Measurements from ENCODE around the gene DDX41.

- TF ChIP-seq CTCF (CRISPR knock-in tag; IDR thresholded peaks at IDR 0.05) (no peak), STAT6 (CRISPR knock-in tag; IDR thresholded peaks at IDR 0.05; ENCODE audit: borderline replicate concordance) (no peak), ZNF652 (CRISPR knock-in tag; IDR thresholded peaks at IDR 0.05; ENCODE audit: borderline replicate concordance, low read depth) (no peak), SIN3A (IDR thresholded peaks at IDR 0.05; ENCODE audit: borderline replicate concordance, low read depth, low read length) (no peak), KAT2B (IDR thresholded peaks at IDR 0.05; ENCODE audit: borderline replicate concordance, low read depth, low read length) (no peak), TAF1 (CRISPR knock-in tag; IDR thresholded peaks at IDR 0.05) (no peak), CEBPG (CRISPR knock-in tag; IDR thresholded peaks at IDR 0.05) (no peak), HNRNPLL (IDR thresholded peaks at IDR 0.05; ENCODE audit: low read depth, low read length, poor library complexity, severe bottlenecking) (no peak), REL (CRISPR knock-in tag; conservative IDR thresholded peaks at IDR 0.05) (no peak), ZMAT5 (CRISPR knock-in tag; IDR thresholded peaks at IDR 0.05; ENCODE audit: borderline replicate concordance, low read depth) (no peak), ZNF629 (CRISPR knock-in tag; conservative IDR thresholded peaks at IDR 0.05) (no peak)
Measured at GRCh38 chr5:177507165-177507564, 9.6 kb downstream of the DDX41 start.

All from HepG2 (cell line).